PFSK-1 (cell line): ENCODE data around the gene CAMSAP1.

Experiments used
- FOXP2 ChIP-seq: optimal IDR thresholded peaks from 2 replicates; pipeline ENCODE3; 2011; ENCODE audit warnings: borderline replicate concordance, control low read depth, inconsistent platforms; ENCODE audit not compliant: insufficient read depth; ENCODE audit errors: extremely low read length, extremely low read depth
- POLR2AphosphoS5 ChIP-seq: IDR thresholded peaks from 2 replicates; pipeline ENCODE4 v1.6.1; 2012; ENCODE audit warnings: low read depth, mild to moderate bottlenecking, control low read depth, low read length, moderate library complexity
- SIN3A ChIP-seq: IDR thresholded peaks from 2 replicates; pipeline ENCODE4 v1.6.1; 2012; ENCODE audit warnings: mild to moderate bottlenecking, low read length, moderate library complexity, borderline replicate concordance; ENCODE audit not compliant: insufficient read depth
- TAF1 ChIP-seq: IDR thresholded peaks from 2 replicates; pipeline ENCODE4 v1.6.1; 2012; ENCODE audit warnings: low read length, control low read depth, borderline replicate concordance; ENCODE audit not compliant: insufficient read depth
- TF ChIP-seq, protein P1 (sequence below), 2 experiments: IDR thresholded peaks; 2 replicates each; pipeline versions ENCODE4 v1.6.1 to v1.8.0; 2011 to 2012; ENCODE audit warnings: low read depth in 2 of 2, low read length in 2 of 2, control low read depth in 1 of 2, inconsistent platforms in 1 of 2, mild to moderate bottlenecking in 1 of 2, moderate library complexity in 1 of 2; ENCODE audit not compliant: insufficient read depth in 1 of 2

The CAMSAP1 gene

DNA sequence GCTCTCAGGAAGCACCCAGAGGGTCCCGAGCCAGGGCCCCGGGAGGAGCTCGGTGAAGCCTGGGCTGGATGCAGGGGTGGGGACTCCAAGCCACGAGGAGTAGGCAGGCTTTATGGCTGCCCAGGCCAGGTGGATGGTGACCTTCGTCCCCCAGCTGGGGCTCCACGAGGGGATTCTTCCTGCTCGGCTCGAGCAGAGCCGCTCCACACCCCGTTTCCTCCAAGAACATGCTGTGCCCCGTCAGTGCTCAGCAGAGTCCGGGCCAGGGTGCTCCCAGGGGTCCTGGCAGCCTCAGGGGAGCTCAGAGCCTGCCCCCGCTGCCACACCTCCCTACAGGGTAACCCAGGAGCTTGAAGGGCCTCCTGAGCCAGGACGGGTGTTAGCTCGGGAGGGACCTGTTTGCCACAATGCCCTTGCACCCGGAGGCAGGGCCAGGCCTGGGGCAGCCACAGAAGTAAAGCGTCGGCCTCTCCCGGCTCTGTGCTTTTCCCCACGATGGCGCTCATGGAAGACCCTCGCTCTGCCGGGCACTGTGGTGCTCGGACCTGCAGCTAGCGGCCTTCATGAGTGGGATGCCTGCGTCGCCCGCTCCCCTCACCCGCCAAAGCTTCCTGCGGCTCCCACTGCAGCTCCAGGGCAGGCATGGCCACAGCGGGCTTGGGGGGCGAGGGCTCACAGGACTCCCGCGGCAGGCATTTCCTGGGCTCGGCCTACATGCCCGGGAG lies 118.6 kb downstream of the CAMSAP1 start:
- no peak for TF ChIP-seq SIN3A
- TF ChIP-seq, protein P1, sequence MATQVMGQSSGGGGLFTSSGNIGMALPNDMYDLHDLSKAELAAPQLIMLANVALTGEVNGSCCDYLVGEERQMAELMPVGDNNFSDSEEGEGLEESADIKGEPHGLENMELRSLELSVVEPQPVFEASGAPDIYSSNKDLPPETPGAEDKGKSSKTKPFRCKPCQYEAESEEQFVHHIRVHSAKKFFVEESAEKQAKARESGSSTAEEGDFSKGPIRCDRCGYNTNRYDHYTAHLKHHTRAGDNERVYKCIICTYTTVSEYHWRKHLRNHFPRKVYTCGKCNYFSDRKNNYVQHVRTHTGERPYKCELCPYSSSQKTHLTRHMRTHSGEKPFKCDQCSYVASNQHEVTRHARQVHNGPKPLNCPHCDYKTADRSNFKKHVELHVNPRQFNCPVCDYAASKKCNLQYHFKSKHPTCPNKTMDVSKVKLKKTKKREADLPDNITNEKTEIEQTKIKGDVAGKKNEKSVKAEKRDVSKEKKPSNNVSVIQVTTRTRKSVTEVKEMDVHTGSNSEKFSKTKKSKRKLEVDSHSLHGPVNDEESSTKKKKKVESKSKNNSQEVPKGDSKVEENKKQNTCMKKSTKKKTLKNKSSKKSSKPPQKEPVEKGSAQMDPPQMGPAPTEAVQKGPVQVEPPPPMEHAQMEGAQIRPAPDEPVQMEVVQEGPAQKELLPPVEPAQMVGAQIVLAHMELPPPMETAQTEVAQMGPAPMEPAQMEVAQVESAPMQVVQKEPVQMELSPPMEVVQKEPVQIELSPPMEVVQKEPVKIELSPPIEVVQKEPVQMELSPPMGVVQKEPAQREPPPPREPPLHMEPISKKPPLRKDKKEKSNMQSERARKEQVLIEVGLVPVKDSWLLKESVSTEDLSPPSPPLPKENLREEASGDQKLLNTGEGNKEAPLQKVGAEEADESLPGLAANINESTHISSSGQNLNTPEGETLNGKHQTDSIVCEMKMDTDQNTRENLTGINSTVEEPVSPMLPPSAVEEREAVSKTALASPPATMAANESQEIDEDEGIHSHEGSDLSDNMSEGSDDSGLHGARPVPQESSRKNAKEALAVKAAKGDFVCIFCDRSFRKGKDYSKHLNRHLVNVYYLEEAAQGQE (IDR thresholded peaks at IDR 0.05; ENCODE audit: insufficient read depth in 1 of 2, low read depth in 2 of 2, low read length in 2 of 2): no peak
- no peak for TF ChIP-seq POLR2AphosphoS5
- no peak for TF ChIP-seq FOXP2
- TF ChIP-seq TAF1: no peak

GRCh38 chr9:135787776-135788575 lies 119.4 kb downstream of the CAMSAP1 start:
- TF ChIP-seq POLR2AphosphoS5 (no peak), SIN3A (no peak), TAF1 (no peak), FOXP2 (no peak)
- TF ChIP-seq, protein P1 (IDR thresholded peaks at IDR 0.05; ENCODE audit: insufficient read depth in 1 of 2, low read depth in 2 of 2, low read length in 2 of 2): no peak

GRCh38 chr9:135787317-135787716 lies 120.0 kb downstream of the CAMSAP1 start:
- no peak for TF ChIP-seq TAF1

GRCh38 chr9:135786146-135786690 lies 121.1 kb downstream of the CAMSAP1 start:
- TF ChIP-seq POLR2AphosphoS5: no peak
- no peak for TF ChIP-seq FOXP2
- TF ChIP-seq SIN3A: no peak
- no peak for TF ChIP-seq TAF1

DNA sequence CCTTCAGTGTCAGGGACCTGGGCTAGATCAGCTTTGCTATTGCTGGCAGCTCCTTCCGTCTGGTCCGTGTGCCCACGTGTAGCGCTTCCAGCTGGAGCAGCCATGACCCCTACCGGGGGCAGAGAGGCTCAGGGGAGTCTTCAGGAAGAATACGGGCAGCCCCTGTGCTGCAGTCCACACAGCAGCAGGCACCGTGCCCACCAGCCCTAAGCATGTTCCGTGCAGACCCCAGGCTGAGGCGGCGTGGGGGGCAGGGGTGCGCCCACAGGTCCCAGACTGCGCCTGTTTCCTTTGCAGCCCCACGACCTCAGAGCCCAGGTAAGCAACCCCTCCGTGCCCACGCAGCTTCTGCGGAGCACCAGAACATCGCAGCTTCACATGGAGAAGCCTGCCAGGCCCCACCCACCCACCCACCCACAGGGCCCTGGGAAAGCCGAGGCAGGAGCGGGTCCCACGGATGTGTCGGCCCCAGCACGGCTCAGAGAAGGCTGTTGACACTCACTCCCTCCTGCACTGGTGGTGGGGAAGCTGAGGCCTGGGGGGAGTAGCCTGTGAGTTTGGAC lies 122.3 kb downstream of the CAMSAP1 start:
- TF ChIP-seq SIN3A: no peak
- no peak for TF ChIP-seq FOXP2
- TF ChIP-seq, protein P1 (IDR thresholded peaks at IDR 0.05; ENCODE audit: insufficient read depth in 1 of 2, low read depth in 2 of 2, low read length in 2 of 2): no peak
- TF ChIP-seq TAF1: no peak
- no peak for TF ChIP-seq POLR2AphosphoS5
